GM12892 (cell line): ENCODE results near the gene PKN3.

Experiments used
- DNase-seq: peaks from one replicate; pipeline ENCODE4 v3.0.0; 2011; ENCODE audit not compliant: insufficient read length
- FAIRE-seq: peaks from 2 replicates; lab custom pipeline; 2011; peaks lifted over from hg19 to GRCh38; lab: Jason Lieb, UNC
- POLR2A ChIP-seq: IDR thresholded peaks from 2 replicates; pipeline ENCODE4 v1.6.1; 2011; ENCODE audit warnings: low read depth, low read length, control low read depth
- POLR2AphosphoS5 ChIP-seq: IDR thresholded peaks from 2 replicates; pipeline ENCODE4 v1.6.1; 2011; ENCODE audit warnings: low read depth, low read length, control low read depth
- TAF1 ChIP-seq: IDR thresholded peaks from 2 replicates; pipeline ENCODE4 v1.6.1; 2011; ENCODE audit warnings: low read depth, mild to moderate bottlenecking, control low read depth, low read length, borderline replicate concordance

The PKN3 gene

GRCh38 chr9:128721487-128722010 lies 19.2 kb downstream of the PKN3 start:
- DNase-seq (no peak), FAIRE-seq (no peak)
- TF ChIP-seq POLR2AphosphoS5: no peak
- TF ChIP-seq TAF1: no peak
- no peak for TF ChIP-seq POLR2A

- DNase-seq (no peak), FAIRE-seq (no peak)
- TF ChIP-seq POLR2A (no peak), TAF1 (no peak), POLR2AphosphoS5 (no peak)
These were observed 20.4 kb downstream of the PKN3 start for GRCh38 chr9:128722380-128723351.

GRCh38 chr9:128723352-128723865 lies 21.1 kb downstream of the PKN3 start:
- DNase-seq: no peak
- TF ChIP-seq TAF1 (no peak), POLR2AphosphoS5 (no peak), POLR2A (no peak)
- FAIRE-seq: peak; percentile 48

- FAIRE-seq (peak; percentile 100), DNase-seq (peak; percentile 100)
- TF ChIP-seq TAF1 (peak; percentile 77), POLR2AphosphoS5 (peak; percentile 96), POLR2A (peak; percentile 98)
These were observed 21.8 kb downstream of the PKN3 start, which contains the start of gene ZDHHC12 for GRCh38 chr9:128723866-128724743. TSS of gene ZDHHC12 (minus strand) at chr9:128724127. CDS start at chr9:128724093, 34 bp downstream.

- TF ChIP-seq POLR2AphosphoS5 (no peak), TAF1 (no peak), POLR2A (no peak)
- DNase-seq (peak; percentile 71), FAIRE-seq (no peak)
These were observed 22.5 kb downstream of the PKN3 start for GRCh38 chr9:128724744-128725211.

- DNase-seq (no peak), FAIRE-seq (no peak)
- TF ChIP-seq POLR2A (no peak), TAF1 (no peak), POLR2AphosphoS5 (no peak)
These were observed 25.4 kb downstream of the PKN3 start for GRCh38 chr9:128727640-128728248.

- DNase-seq (no peak), FAIRE-seq (no peak)
- no peak for TF ChIP-seq TAF1
These were observed 26.0 kb downstream of the PKN3 start for GRCh38 chr9:128728298-128728697.

- TF ChIP-seq POLR2AphosphoS5: no peak
- no peak for TF ChIP-seq POLR2A
- no peak for TF ChIP-seq TAF1
- FAIRE-seq (no peak), DNase-seq (no peak)
These were observed 27.0 kb downstream of the PKN3 start for GRCh38 chr9:128729302-128729701.

- DNase-seq: no peak
- no peak for TF ChIP-seq TAF1
- no peak for TF ChIP-seq POLR2A
- no peak for TF ChIP-seq POLR2AphosphoS5
These were observed 27.6 kb downstream of the PKN3 start for GRCh38 chr9:128729766-128730517.

GRCh38 chr9:128731093-128731492 lies 28.8 kb downstream of the PKN3 start:
- DNase-seq (no peak), FAIRE-seq (no peak)
- no peak for TF ChIP-seq TAF1
- no peak for TF ChIP-seq POLR2A
- no peak for TF ChIP-seq POLR2AphosphoS5

More at GRCh38 chr9:128729766-128730517, 27.6 kb downstream of the PKN3 start:
- no peak for FAIRE-seq
